ENCODE results near the gene VTA1.
A peak's percentile ranks its signal among the peaks of the same experiment; 100 is the strongest.
"Not testable (repeated sequence)": the region's sequence is repeated elsewhere in the genome, so short reads cannot be mapped to it uniquely, and the experiment has no call there.

Gene VTA1

DNA sequence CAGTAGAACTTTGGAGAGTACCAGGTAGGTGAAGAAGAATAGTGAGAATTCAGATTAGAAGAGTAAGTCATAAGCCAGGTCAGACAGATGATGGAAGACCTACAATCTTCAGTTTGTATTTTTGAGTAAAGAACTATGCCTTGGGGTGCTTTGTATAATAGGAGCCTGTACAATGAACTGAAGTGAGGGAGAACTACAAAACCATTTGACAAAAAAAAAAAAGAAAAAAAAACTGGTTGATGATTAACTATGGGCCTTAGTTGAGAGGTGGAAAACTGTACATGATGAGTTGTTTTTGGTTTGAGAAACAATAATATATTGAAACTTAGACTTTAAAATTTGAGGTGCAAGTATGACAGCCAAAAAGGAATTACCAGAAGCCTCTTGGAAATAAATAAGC lies 25.7 kb downstream of the VTA1 start:
- DNase-seq = no peak

DNA sequence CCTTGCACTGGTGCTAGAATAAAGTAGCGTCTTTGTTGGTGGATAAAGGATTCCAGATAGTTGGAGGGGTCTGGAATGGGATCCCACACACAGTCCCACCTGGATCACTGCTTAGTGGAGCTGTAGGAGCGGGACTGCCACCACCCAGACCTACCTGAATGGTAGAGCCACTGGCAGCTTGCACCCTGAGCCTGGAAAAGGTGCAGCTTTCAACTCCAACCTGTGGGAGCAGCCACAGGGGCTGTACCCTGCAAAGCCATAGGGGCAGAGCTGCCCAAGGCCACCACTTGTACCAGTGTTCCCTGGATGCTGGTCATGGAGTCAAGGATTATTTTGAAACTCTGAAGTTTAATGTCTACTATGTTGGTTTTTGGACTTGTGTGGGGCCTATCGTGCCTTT lies 26.9 kb downstream of the VTA1 start:
- no peak for DNase-seq

DNA sequence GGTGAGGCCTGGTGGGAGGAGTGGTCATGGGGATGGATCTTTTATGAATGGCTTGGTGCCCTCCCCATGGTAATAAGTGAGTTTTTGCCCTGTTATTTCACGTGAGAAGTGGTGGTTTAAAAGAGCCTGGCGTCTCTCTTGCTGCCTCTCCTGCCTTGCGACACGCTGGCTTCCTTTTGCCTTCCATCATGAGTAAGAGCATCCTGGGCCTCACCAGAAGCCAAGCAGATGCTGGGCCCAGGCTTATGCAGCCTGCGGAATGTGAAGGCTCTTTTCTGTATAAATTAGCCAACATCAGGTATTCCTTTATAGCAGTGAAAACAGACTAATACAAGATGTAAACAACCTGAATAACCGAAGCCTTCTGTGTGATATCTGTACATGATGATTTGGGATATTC lies 27.6 kb downstream of the VTA1 start:
- no peak for DNase-seq

DNA sequence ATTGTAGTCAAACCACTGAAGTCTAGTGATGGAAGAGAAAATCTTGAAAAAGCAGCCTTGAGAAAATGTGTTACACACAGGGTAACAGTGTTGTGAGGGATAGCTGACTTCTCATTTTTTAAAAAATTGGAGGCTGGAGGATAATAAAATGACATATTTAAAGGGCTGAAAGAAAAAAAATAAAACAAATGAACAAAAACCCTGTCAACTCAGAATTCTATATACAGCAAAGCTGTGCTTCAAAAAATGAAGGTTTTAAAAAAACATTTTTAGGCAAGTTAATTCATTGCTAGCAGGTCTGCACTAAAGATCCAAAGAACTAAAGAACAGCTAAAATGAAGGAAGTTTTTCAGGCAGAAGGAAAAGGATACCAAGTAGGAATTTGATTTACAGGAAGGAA lies 31.1 kb downstream of the VTA1 start:
- no peak for DNase-seq

DNA sequence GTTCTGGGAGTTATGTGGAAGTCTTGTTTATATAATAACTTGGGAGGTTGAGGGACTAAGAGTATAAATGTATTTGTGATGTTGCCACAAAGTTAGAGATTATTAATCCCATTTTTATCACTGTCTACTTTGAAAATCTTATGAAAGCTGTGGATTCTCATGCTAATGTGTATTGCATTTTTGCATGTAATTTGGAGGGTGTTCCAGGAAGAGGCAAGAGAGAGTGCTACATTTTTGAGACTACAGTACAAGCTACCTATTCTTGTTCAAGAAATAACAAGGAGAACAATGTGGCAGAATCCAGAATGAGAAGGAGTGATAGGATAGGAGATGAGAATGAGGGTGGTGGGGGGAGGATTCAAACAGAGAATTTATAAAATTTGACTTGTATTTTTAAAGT lies 34.9 kb downstream of the VTA1 start:
- no peak for DNase-seq

DNA sequence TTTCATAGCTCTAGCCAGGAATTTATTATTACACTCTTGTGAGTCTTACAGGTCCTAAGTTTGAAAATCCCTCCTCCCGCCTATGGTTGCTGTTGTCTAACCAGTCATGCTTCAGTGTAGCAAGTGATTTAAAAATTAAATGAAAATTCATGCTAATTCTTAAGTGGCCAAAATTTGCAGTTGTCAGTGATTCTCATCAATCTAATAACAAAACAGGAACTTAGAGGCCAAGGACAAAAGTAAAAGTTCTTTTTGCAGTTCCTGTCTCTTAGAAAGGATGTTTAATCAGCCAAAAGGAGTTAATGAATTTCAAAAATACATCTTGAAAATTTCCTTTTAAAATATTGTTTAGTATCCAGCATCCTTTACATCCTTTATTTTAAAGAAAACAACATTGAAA lies 36.3 kb downstream of the VTA1 start:
- no peak for DNase-seq

DNA sequence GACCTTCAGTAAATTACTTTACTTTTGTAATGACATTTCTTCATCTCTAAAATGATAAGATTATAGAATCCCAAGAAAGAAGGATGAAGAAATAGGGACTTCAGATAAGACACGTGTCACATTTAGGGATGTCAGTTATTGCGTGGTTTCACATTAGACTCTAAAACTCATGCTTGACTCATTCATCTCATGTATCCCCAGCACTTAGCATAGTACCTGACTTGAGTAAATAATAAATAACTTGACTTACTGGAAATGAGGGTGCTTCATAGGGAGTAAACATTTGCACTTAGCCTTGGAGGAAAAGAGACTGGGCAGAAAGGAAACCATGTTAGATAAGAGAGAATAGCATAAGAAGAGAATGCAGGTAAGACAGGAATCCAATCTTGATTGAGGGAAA lies 37.2 kb downstream of the VTA1 start:
- no peak for DNase-seq

DNA sequence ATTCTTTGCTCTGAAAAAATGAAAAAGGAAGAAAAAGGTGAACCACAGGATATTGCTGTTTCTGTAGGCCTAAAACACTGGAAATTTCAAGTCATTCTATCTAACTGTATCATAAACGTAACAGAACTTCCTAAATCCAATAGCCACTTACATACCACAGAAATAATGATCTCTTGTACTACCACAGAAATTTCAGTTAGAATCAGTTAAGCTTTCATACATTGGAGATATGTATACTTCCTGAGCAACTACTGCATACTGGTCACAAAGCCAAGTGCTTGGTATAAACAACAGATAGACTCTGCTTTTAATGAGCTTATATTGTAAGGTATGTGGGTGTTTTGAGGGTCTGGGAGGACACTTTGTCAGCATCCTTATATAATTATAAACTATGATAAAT lies 38.6 kb downstream of the VTA1 start:
- no peak for DNase-seq

DNA sequence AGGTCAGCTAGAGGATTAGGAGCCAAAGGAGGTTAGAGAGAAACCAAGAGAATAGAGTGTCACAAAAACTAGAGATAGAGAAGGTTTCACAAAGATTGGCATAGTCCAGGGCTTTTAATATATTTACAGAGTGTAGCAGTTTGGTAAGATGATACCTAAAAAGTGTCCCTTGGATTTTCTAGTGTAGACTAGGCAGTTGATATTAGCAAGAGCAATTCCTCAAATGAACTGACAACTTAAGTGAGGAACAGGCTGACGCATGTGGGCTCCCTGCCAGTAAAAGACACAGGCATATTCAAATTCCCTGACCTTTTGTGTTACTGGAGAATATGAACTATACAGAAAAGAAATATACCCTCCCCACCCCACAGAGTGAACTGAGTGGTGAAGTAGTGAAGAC lies 40.1 kb downstream of the VTA1 start:
- DNase-seq = no peak

DNA sequence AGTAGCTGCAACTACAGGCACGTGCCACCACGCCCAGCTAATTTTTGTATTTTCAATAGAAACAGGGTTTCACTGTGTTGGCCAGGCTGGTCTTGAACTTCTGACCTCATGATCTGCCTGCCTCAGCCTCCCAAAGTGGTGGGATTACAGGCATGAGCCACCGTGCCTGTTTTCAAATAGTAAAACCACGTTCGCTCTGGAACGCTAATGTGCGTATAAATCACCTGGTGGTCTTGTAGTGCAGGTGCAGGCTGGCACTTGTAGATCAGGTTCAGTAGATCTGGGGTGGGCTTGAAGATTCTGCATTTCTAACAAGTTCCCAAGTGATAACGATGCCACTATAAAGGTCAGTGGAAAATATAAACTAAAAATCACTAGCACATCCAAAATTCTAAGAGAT lies 41.3 kb downstream of the VTA1 start:
- not testable (repeated sequence) for DNase-seq

DNA sequence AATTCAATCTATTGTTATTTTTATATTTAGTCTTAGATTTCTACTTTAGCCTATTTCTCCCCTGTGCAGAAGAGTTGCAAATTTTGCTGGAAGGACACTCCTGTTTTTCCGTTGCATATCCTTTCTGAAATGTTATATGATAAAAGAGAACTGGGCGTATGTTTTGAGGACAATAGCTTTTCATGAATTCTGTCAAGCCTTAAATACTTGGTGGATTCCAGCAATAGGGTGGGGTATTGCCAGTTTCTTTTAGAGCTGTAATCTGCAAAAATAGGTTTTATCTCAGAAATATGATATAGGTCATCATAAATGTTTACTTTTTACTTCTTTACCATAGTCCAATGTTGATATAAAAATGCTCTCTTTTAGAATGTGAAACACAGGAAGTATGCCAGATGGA lies 42.0 kb downstream of the VTA1 start:
- DNase-seq = no peak

DNA sequence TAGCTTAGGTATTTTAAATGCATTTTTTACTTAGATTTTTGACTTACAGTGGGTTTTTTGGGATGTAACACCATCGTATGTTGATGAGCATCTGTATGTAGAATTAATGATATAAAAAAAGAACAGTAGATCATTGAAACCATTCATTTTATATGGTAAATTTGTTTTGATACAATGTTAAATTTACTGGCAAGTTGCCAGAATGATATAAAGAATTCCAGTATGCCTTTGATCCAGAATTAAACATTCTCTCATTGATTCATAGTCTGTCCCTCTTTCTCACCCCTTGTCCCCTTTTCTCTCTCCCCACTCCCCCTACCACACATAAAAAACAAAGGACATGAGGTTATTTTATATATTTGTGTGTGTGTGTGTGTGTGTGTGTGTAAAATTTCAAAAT lies 45.3 kb downstream of the VTA1 start:
- no peak for DNase-seq

DNA sequence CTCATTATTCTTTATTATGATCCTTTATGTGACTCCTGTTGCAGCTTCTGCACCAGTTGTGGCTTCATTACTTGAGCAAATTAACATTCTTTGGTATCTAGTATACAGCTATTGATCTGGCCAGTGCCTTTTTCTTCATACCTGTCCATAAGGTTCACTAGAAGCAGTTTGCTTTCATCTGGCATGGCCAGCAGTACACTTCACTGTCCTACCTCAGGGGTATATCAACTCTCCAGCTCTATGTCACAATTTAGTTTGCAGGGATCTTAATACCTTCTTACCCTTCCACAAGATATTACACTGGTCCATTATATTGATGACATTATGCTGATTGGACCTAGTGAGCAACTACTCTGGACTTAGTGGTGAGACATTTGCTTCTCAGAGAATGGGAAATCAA lies 46.6 kb downstream of the VTA1 start:
- no peak for DNase-seq

DNA sequence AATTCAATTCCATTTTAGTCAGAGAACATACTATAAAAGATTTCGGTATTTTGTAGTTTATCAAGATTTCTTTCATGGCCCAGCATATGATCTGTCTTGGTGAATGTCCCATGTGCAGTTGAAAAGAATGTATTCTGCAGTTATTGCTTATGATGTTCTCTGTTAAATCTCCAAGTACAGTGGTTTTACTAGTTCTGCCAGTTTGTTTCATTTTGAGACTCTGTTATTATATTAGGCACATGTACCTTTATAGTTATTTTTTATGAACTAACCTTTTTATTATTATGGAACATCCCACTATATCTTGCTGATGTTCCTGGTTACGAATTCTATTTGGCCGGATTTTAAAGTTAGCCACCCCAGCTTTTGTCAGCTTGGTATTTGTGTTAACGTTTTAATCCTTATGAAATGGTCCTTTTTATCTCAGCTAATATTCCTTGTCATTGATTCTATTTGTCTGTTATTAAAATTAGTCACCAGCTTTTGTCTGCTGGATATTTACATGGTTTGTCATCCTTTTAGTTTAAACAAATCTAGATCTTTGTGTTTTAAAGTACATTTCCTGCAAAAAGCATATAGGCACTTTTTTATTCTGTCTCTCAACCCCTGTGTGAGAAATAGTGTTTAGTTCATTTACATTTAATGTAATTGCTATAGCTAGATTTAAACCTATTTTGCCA lies 48.9 kb downstream of the VTA1 start:
- DNase-seq = no peak

DNA sequence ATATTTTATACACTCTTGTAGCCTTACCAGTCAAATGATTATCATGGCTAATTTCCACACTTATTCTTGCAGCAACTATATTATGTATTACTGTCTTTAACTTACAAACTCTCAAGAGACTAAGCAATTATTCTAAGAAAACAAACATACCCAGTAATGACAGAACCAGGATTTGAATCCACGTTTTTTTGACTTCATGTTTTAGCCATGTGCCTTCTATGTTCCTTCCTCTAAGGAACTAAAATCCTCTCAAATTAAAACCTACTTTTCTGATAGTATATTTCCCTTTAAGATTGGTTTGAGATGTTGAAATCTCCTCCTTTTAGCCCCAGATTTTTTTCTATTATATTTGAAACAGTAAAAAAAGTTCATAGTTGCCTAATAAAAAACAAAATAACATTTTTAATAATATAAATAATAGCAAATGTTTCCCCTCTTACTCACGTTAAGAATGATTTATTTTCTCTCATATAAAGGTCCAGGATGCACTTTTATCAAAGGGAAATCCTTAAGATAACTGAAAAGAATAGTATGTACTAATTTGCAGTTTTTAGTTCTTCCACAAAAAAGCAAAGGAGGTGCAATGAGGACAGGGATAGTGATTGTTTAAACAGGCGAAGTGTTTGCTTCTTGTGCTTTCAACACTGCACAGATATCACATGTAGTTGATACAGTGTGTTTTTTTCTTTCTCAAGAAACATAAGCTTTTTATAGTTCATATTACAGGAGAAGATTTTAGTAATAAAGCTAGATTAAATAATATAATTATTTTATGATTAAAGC lies 54.0 kb downstream of the VTA1 start:
- no peak for DNase-seq

DNA sequence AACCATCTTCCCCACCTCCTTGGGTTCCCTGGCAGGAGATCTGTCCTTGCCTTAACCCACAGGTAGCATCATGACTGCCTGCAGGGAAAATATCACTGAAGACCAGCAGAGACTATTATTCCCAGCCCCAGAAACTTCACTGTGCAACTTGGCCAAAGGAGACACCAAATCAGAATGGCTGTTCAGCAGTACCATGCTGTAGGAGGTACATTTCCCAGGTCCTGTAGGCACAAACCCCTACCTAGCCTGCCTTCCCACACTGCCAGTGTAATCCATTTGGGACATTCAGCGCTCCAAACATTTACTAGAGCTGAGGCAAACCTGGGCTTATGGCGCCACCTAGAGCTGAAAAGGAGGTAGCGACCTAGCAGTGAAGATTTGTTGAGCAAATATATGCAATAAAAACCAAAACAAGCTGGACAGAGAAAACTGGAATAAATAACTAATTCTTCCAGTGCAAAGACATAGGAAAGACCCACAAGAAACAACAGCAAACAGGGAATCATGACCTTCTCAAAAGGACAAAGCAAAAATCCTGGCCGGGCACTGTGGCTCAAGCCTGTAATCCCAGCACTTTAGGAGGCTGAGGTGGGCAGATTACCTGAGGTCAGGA lies 60.3 kb downstream of the VTA1 start:
- peak in 1 of 14 donors; percentile 4 for DNase-seq

DNA sequence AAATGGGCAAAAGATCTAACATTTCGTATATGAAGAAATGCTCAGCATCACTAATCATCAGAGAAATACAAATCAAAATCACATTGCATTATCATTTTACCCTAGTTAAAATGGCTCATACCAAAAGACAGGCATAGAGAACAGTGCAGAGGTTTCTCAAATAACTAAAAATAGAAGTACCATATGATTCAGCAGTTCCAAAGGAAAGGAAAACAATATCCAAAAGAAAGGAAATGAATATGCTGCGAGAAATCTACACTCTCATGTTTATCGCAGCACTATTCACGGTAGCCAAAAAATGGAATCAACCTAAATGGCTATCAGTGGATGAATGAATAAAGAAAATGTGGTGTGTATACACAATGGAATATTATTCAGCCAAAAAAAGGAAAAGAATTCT lies 63.5 kb downstream of the VTA1 start:
- no peak for DNase-seq

DNA sequence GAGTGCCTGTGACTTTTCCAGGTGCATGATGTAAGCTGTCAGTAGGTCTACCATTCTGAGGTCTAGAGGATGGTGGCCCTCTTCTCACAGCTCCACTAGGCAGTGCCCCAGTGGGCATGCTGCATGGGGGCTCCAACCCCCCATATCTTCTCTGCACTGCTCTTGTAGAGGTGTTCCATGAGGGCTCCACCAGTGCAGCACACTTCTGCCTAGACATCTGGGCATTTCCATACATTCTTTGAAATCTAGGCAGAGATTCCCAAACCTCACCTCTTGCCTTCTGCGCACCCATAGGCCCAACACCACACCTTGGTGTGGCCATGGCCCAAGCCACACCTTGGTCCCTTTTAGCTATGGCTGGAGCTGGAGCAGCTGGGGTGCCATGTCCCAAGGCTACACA lies 66.3 kb downstream of the VTA1 start:
- DNase-seq = no peak

DNA sequence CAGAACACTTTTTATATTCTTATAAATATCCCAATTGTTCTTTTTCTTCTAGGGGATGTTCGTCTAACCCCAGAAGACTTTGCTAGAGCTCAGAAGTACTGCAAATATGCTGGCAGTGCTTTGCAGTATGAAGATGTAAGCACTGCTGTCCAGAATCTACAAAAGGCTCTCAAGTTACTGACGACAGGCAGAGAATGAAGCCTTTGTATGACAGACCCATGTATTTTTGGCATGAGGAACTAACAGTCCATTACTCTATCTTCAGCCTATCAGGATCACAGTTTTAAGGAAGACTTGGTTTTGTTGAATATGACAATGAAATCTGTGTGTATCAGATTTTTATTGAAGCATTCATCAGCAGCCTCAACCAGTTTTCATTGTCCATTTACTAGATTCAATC lies 71.4 kb downstream of the VTA1 start:
- DNase-seq = no peak

DNA sequence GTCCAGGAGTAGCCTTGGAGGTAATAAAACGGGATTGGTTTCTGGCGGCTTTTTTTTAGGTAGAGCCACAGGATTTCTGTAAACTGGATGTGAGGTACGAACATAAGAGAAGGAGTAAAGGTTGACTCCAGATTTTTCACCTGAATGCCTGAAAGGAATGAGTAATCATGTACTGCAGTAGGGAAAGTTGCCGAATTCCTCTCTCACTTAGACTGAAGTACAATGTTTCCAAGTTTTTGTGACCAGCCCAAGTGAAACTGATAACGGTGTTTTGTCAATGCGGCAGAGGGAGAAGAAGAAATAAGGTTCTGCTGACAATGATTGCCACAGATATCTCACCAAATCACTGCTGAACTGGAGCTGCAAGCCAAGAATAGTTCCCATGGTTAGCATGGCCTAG lies 75.0 kb downstream of the VTA1 start:
- DNase-seq = no peak

DNA sequence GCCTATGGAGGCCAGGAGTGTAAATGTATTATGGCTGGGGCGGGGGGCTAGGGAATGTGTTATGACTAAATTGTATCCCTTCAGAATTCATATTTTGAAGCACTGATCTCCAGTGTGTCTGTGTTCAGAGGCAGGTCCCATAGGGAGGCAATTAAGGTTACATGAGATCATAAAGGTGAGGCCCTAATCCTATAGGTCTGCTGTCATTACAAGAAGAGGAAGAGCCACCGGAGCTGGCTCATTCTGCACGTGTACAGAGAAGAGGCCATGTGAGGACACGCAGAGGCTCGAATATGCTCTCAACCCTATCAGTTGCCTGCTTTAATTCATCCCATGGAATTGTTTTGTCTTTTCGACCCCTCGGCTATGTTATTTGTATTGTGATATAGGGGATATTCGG lies 76.9 kb downstream of the VTA1 start:
- no peak for DNase-seq

DNA sequence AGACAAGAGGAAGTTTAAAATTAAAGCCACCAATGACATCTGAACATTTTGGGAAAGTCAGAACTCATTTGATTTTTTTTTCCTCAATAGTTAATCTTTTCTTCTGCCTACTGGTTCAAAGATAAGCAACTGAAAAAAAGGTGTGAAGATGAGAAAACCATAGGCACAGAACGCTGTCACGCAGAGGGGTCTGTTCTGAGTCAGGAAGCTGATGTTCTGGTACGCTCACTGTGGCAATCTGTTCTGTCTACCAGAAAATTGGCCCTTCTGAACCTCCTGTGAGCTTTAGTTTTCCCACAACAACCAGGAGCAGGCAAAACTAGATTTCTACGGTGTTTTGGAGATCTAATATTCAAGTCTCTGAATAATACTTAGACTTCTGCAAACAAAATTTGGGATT lies 78.1 kb downstream of the VTA1 start:
- no peak for DNase-seq

DNA sequence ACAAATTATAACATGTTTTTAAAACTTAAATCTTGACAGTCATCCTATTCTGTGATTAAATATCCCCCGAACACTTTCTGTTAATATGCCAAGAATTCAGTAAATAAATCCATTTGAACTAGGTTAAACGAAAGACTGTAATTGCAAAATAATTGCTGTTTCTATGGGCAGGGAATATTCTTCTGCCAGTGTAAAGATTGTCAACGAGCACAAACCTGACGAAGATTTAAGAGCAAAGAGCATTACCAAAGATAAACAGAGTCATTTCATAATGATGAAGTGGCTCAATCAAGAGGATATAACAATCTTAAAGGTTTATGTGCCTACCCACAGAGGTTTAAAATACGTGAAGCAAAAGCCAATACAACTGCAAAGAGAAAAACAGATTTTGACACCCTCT lies 78.5 kb downstream of the VTA1 start:
- no peak for DNase-seq

DNA sequence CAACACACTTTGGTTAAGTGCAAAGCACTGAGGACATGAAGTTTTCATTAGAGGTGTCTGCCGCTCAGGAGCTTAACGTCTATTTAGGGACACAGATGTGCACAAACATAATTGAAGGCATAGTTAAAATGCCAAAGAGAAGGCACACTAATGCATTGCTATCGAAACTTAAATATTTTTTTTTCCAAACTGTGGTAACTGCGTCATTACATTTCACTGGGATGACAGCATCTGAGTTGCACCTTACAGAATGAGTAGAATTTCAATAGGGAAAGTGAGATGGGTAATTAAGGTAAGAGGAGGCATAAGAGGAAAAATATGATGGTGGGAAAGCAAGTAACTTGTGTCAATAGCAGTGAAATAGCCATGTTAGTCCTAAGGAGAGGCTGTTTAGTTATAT lies 79.7 kb downstream of the VTA1 start:
- DNase-seq = no peak
